ENCODE results near the gene BIK.
"Not testable (repeated sequence)": the region's sequence is repeated elsewhere in the genome, so short reads cannot be mapped to it uniquely, and the experiment has no call there.

BIK gene

GRCh38 chr22:43142880-43143562, 32.5 kb downstream of the BIK start, which contains the start of gene MCAT:
TSS of gene MCAT (minus strand) at chr22:43143398. CDS start at chr22:43143348, 50 bp downstream.
- DNase-seq, result peak; percentile 74

GRCh38 chr22:43144949-43145348, 34.4 kb downstream of the BIK start:
- DNase-seq, result no peak

DNA sequence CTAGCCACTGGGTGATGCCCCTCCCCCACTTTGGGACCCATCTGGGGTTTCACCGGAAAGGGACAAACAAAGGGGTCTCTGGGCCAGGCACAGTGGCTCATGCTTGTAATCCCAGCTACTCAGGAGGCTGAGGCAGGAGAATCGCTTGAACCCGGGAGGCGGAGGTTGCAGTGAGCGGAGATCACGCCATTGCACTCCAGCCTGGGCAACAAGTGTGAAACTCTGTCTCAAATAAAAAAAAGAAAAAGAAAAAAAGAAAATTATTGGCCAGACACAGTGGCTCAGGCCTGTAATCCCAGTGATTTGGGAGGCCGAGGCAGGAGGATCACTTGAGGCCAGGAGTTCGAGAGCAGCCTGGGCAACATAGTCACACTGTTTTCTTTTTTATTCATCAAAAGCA, 34.8 kb downstream of the BIK start:
- DNase-seq, result not testable (repeated sequence)

DNA sequence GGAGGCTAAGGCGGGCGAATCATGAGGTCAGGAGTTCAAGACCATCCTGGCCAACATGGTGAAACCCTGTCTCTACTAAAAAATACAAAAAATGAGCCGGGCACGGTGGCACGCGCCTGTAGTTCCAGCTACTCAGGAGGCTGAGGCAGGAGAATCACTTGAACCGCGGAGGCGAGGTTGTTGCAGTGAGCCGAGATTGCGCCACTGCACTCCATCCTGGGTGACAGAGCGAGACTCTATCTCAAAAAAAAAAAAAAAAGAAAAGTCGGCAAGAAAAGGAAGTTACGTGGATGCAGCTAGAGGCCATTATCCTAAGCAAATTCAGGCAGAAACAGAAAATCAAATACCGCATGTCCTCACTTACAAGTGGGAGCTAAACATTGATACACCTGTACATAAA, 35.8 kb downstream of the BIK start:
- DNase-seq, result not testable (repeated sequence)

- DNase-seq, result no peak
Observed at GRCh38 chr22:43147821-43148220, 37.3 kb downstream of the BIK start.

GRCh38 chr22:43148581-43148980, 38.0 kb downstream of the BIK start:
- no peak for DNase-seq

DNA sequence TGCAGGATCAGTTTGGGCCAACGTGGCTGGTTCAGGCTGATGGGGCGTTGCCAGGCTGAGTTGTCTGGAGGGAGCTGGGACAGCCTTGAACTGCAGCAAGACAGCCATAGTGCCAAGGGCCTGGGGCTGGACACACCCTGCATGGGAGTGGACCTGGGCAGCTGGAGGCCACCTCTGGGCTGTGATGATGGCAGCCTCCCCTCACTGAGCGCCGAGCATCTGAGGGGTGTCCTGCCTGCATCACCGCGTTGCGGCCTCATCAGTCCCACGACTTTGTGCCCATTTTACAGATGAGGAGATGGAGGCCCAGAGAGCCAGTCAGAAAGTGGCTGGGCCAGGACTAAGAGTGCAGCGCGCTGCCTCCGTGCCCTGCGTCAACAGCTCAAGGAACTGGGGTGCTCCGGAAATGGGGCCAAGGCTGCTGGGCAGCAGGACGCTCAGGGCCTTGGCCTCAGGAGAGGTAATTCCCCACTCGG, 40.2 kb downstream of the BIK start:
- no peak for DNase-seq

DNA sequence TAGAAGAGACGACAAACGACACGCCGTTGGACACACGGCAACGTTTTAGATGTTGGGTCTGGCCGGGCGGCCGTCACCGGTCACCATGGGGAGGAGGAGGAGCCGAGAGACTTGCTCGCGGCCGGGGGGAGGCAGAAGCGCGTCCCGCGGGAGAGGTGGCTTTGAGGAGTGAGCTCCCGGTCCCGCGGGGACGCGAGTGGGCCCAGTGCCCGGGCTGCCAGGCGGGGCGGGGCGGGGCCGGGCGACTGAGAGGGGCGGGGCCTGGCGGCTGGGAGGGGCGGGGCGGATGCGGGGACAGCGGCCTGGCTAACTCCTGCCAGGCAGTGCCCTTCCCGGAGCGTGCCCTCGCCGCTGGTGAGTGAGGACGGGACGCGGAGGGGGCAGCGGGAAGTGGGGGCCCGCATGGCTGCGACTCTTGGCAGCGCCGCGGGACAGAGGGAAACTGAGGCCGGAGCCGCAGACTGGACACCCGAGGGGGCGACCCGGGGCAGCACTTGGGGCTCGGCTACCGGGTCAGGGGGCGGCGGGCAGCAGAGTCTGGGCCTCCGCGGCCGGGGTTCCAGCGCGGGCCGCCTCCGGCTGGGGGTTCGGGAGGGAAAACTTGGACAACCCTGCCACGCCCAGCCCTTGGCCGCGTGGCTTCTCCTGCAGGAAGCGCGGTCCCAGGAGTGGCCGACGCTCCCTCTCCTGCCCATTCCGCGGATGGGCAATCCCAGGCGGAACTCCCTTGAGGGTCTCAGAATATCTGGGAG, 40.9 kb downstream of the BIK start, which contains the start of gene TSPO:
TSS of gene TSPO (plus strand) at position 309 of the 752 bp plus-strand sequence. CDS start 7,680 bp downstream, outside the sequence.
- DNase-seq, result peak; percentile 58

- DNase-seq, result no peak
Observed at GRCh38 chr22:43152003-43152356, 41.4 kb downstream of the BIK start.

GRCh38 chr22:43152357-43153071, 42.0 kb downstream of the BIK start:
- peak; percentile 55 for DNase-seq

GRCh38 chr22:43153899-43154298, 43.3 kb downstream of the BIK start:
- DNase-seq, result no peak

DNA sequence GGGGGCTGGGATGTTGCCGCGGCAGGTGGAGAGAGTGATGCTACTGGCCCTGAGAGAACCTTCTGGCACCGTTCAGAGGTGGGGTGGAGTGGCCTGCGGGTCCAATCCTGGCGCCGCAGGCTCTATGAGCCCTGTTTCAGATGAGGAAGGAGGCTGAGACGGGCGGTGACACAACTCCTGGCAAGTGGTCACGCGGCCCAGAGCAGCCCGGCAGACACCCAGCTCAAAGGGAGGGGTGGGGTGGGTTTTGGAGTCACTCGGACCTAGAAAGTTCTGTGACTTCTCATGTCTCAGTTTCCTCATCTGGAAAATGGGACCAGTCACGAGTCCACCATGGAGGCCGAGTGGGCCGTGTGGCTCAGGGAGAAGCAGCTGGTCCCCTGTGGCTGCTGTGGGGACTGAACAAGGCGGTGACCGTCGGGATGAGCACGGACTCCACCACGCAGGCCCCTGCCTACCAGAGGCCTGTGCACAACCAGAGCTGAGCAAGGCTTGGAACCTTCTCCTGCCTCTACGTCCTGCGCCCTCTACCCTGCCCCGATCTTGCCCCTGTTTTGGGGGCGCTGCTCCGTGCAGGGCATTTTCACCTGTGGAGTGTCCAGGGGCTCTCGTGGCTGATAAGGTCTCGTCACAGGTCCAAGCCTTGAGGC, 44.5 kb downstream of the BIK start:
- no peak for DNase-seq

DNA sequence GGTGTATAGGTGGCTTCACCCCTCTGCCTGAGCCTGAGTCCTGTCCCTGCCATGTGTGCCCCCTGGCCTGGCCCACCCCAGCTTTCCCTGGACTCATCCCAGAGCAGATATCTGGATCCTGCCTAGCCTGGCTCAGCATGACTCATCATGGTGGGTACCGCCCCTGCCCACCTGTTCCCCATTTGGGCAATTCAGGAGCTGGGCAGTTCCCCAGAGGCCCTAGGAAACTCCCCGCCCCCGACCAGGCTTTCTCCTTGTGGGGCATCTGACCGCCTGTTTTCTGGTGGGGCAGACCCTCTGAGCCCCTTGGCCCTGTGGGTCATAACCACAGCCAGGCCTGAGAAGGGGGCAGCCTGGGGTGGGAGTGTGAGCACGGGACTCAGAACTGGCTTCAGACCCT, 45.2 kb downstream of the BIK start:
- DNase-seq, result no peak

DNA sequence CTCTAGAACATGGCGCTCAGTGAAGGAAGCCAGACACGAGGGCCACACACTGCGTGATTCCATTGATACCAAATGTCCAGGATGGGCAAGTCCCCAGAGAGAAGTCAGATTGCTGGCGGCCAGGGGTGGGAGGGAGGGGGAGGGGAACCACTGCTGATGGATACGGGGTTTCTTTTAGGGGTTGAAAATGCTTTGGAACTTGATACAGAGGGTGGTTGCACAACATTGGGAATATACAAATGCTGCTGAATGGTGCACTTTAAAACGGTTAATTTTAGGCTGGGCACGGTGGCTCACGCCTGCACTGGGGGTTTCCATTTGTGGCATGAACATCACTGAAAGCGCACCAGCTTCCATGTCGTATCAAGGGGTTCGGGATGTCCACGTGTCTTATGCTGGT, 45.9 kb downstream of the BIK start:
- no peak for DNase-seq

DNA sequence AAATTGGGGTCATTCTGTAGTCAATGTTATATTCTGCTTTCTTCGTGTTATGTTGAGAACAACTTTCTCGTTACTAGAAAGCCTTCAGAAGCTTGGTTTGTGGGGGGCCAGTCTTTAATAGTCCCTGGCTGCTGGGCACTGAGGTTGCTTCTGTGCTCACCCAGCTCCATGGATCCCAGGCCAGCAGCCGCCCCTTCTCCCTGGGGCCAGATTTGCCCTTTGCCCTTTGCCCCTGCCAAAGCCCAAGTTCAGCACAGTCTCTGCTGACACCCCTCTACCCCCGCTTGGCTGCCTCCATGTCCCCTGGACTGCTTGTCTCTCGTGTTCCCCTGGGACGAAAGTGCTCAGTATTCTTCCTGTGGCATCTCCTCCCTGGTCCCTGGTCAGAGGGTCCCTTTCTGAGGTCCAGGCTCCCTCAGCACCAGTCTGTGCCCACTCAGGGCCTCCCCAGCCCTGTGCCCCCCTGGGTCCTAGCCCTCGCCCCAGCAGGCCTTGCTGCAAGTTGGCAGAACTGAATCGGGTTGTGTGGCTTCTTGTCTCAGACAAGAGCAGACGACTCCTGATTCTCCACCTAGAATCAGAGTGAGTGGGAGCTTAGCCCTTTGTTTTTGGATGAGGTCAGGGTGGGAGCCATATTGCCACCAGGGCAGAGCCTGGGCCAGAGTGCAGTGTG, 47.5 kb downstream of the BIK start:
- no peak for DNase-seq

DNA sequence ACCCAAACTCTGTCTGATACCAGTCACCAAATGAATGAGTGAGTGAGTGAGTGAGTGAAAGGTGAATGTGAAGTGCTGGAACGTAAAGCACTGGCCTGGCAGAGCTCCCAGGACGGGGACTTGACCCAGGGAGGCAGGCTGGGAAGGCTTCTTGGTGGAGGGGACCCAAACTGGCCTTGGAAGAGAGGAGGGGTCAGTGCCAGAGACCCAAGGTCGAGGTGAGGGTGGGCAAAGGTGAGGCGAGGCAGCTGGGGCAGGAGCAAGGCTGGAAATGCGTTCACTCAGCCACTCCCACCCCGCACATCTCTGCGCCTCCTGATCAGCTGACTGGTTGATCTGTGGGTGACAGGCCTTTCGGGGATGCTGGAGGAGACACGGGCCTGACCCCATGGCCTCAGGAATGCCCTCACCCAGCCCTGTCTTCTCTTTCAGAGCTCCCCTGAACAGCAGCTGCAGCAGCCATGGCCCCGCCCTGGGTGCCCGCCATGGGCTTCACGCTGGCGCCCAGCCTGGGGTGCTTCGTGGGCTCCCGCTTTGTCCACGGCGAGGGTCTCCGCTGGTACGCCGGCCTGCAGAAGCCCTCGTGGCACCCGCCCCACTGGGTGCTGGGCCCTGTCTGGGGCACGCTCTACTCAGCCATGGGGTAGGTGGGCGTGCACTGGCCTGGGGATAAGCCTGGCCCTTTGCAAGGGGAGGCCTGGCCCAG, 48.4 kb downstream of the BIK start:
- no peak for DNase-seq

- no peak for DNase-seq
Observed at GRCh38 chr22:43159484-43160178, 49.1 kb downstream of the BIK start.

GRCh38 chr22:43160497-43161126, 50.1 kb downstream of the BIK start:
- DNase-seq, result no peak

DNA sequence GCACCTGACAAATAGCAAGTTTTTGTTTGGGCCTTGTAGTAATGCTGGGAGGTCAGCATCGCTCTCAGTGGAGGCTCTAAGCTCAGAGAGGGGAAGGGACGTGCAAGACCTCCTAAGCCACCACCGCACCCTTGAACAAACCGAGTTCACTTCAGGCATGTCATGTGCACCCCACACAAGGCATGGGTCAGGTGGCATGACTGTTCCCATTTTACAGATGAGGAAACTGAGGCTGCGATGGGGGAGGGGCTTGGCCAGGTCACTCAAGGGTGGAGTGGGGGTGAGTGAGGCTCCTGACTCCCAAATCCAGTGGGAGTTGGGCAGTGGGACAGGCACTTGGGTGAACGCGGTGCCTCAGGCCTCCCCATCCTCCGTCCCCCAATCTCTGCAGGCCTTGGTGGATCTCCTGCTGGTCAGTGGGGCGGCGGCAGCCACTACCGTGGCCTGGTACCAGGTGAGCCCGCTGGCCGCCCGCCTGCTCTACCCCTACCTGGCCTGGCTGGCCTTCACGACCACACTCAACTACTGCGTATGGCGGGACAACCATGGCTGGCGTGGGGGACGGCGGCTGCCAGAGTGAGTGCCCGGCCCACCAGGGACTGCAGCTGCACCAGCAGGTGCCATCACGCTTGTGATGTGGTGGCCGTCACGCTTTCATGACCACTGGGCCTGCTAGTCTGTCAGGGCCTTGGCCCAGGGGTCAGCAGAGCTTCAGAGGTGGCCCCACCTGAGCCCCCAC, 52.0 kb downstream of the BIK start:
- DNase-seq, result no peak

DNA sequence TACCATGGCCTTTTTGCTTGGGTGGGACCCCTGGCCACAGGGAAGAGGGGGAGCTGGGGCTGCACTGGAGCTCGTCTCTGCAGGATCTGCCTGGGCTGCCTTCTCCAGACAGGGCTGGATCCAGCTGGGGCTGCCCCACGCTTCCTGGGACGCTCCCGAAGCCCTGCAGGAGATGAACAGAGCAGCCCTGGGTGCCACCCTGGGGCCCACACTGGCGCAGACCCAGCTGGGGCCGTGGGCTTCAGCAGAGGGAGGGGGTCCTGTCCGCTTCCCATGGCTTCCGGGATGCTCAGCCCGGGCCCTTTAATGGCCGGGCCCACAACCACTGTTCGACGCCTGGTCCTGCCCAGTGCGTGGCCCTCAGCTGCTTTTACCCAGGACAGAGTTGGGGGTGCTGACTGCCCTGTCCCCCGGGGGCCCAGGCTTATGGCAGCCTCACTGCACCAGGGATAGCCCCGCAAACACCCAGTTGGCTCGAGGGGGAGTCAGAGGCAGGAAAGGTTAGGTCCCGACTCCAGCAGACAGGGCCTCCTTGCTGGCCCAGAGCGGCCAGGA, 52.8 kb downstream of the BIK start:
- no peak for DNase-seq
